HG03095 (cell line): ENCODE measurements around the gene CAMK1G.

Experiments
- ATAC-seq: cut with Tn5 transposase; IDR thresholded peaks from one replicate; pipeline ENCODE4 v1.9.1; 2021; ENCODE audit warnings: moderate library complexity; ENCODE audit not compliant: unreplicated experiment

The CAMK1G gene

DNA sequence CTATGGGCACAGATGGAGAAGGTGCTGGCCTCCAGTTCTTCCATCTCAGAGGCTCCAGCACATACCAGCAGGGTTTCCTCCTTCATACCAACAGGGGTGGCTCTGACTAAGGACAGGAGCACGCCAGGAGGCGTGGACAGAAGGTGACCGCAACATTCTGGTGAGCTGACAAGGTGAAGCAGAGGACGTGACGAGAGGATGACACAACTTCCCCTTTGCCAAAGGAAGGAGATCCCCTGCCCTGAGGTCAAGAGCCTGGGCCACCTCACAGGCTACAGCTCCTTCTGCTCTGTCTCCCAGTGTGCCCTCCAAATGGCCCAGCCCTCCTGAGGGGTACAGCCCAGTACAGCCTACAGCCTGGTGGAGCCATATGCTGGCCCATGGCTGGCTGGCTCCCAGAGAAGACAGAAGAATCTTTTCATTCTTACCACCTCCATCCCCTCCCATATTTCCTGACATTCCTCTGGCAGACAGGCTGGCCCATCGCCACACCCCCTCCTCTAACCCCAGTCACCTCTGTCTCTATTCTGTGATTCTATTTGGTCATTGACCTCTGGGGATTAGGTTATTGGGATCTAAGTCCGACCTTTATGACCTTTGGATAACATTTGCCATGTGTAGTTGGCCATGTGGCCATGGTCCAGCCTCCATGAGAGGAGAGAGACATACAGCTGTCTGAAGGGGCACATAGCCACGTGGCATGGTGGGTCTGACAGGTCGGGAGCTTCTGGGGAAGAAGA is 73.8 kb downstream of the CAMK1G start:
- no peak for ATAC-seq

GRCh38 chr1:209657918-209658317 is 74.4 kb downstream of the CAMK1G start:
- no peak for ATAC-seq

GRCh38 chr1:209659909-209660308 is 76.4 kb downstream of the CAMK1G start:
- peak; percentile 62 for ATAC-seq

GRCh38 chr1:209661071-209661470 is 77.6 kb downstream of the CAMK1G start:
- ATAC-seq = no peak

DNA sequence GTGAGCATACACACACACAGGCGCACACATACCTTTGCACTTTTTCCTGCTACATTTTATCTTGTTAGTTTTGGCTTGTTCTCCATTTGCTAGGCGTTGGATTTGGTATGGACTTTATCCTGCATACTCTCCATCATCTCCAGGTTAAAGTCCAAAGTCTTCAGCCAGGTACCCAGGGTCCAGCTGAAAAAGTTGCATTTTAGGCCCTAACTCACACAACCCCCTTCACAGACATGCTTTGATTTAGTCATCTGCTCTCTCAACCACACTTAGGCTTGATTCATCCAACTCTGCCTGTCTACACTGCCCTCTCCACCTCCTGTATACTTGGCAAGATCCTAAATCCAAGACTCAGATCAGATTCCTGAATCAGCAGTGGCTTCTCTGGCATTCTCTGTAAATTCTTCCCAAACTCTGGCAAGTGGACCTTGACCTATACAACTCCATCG is 79.4 kb downstream of the CAMK1G start:
- no peak for ATAC-seq
